ENCODE results near the gene TRH. TPM values are rescaled to one million over a fixed set of nuclear protein-coding genes. Genes with fewer than 3 reads are reported as not detected.

TRH gene
- total and polyA plus RNA-seq, 2 of the 4 experiments (the other 2 are of a cell fraction) = not detected

- H2AFZ ChIP-seq (replicated peaks; ENCODE audit: low read length, poor library complexity) = no peak overlapping the region
- H4K91ac ChIP-seq (ENCODE audit: insufficient read depth, low read depth, low read length) = no peak overlapping the region
- TF ChIP-seq FOS (IDR thresholded peaks at IDR 0.05; ENCODE audit: low read depth, low read length) (no peak), MAFK (IDR thresholded peaks at IDR 0.05; ENCODE audit: low read depth, low read length) (no peak)
- H2BK20ac ChIP-seq (ENCODE audit: low read depth, low read length) = no peak overlapping the region
- dilution Hi-C loops (cut with HindIII; ENCODE audit: low sequenced_read_pairs, unreplicated experiment) = no loop called here
- H3K4ac ChIP-seq (ENCODE audit: low read depth, low read length) = no peak overlapping the region
- ATAC-seq (ENCODE audit: low read depth) (no peak), DNase-seq (no peak)
- H4K20me1 ChIP-seq (ENCODE audit: insufficient read depth, low read length) = no peaks in the 10 kb centered on the region
- no peak overlapping the region for H3K4me3 ChIP-seq (ENCODE audit: insufficient read depth, low read depth, low read length)
- POLR2A ChIA-PET (ENCODE audit: unreplicated experiment) = no interaction called here
- no peak overlapping the region for H3K4me2 ChIP-seq (ENCODE audit: low read depth, low read length)
- H3K9me1 ChIP-seq (ENCODE audit: insufficient read depth, low read length) = no peaks in the 10 kb centered on the region
- H3K79me1 ChIP-seq (ENCODE audit: low read depth in 1 of 2, low read length in 2 of 2) = no peaks in the 10 kb centered on the region
- H3K9ac ChIP-seq (ENCODE audit: low read depth, low read length) = no peak overlapping the region
- H4K8ac ChIP-seq (ENCODE audit: low read depth in 2 of 2, low read length in 2 of 2) = no peak overlapping the region
- H2BK120ac ChIP-seq (ENCODE audit: low read depth, low read length) = no peak overlapping the region
- no peaks in the 10 kb centered on the region; the same call in 1 of the 2 replicates for H3K9me3 ChIP-seq (ENCODE audit: control insufficient read depth, insufficient read depth, low read length)
- no peak overlapping the region for H2AK9ac ChIP-seq (replicated peaks; ENCODE audit: low read depth, low read length, poor library complexity)
- H3K18ac ChIP-seq (ENCODE audit: low read depth, low read length) = no peak overlapping the region
- in situ Hi-C loops (cut with MboI; ENCODE audit: low sequenced_read_pairs) = no loop called here
- CTCF ChIA-PET = no interaction called here
- no peak overlapping the region for H3K14ac ChIP-seq (replicated peaks; ENCODE audit: low read depth, low read length)
- no peaks in the 10 kb centered on the region for H3K4me1 ChIP-seq (ENCODE audit: control insufficient read depth, insufficient read depth, low read length)
- H2BK5ac ChIP-seq (ENCODE audit: low read depth, low read length, poor library complexity, severe bottlenecking) = no peak overlapping the region
- H3K27ac ChIP-seq (ENCODE audit: insufficient read depth, low read length) = no peak overlapping the region
- no peak overlapping the region for H3K23ac ChIP-seq (ENCODE audit: low read depth, low read length)
- peaks cover 70% of the 10 kb centered on the region for H3K27me3 ChIP-seq (ENCODE audit: control insufficient read depth, insufficient read depth, low read length)
- no peak overlapping the region for H4K5ac ChIP-seq (ENCODE audit: low read depth, low read length)
- no peak overlapping the region for H2AK5ac ChIP-seq (ENCODE audit: low read depth, low read length)
- no peaks in the 10 kb centered on the region for H3K36me3 ChIP-seq (ENCODE audit: control insufficient read depth, insufficient read depth, low read length)
- intact Hi-C loops (cut with micrococcal nuclease) = no loop called here
- BruUV-seq (replicated peaks) = no TSS peak
- H3K56ac ChIP-seq (ENCODE audit: extremely low read depth, insufficient read depth, low read length) = no peak overlapping the region
- H2BK15ac ChIP-seq (ENCODE audit: low read depth, low read length) = no peak overlapping the region
Measured at GRCh38 chr3:129956936-129957335, 17.6 kb upstream of the TRH start.
